Liver (tissue), 3 donors: ENCODE measurements around the gene SYMPK.

Experiments used
- ATF3 ChIP-seq: IDR thresholded peaks from 2 replicates; pipeline ENCODE4 v1.6.1; 2016; ENCODE audit warnings: antibody characterized with exemption
- CTCF ChIP-seq: fragments of 150-350 bp; IDR thresholded peaks from 2 replicates; pipeline ENCODE4 v1.5.1; 2017; ENCODE audit warnings: improper control_type of control experiment, low read depth, low read length; ENCODE audit not compliant: missing input control
- FOXA2 ChIP-seq: IDR thresholded peaks from 2 replicates; pipeline ENCODE4 v1.6.1; 2016; ENCODE audit warnings: antibody characterized with exemption
- GABPA ChIP-seq, 2 donors: IDR thresholded peaks in 1 of 2; conservative IDR thresholded peaks in 1 of 2; 2 replicates each; pipeline ENCODE4 v1.6.1; 2016; ENCODE audit warnings: antibody characterized with exemption in 2 of 2, mild to moderate bottlenecking in 1 of 2, moderate library complexity in 1 of 2
- JUND ChIP-seq, 2 donors: IDR thresholded peaks; 2 replicates each; pipeline ENCODE4 v1.6.1; 2016; ENCODE audit warnings: antibody characterized with exemption in 2 of 2
- MAX ChIP-seq: IDR thresholded peaks from 2 replicates; pipeline ENCODE4 v1.6.1; 2016; ENCODE audit warnings: antibody characterized with exemption
- NR2F2 ChIP-seq: IDR thresholded peaks from 2 replicates; pipeline ENCODE4 v1.6.1; 2016; ENCODE audit warnings: antibody characterized with exemption
- RAD21 ChIP-seq, 2 donors: IDR thresholded peaks; 2 replicates each; pipeline ENCODE4 v1.6.1; 2016; ENCODE audit warnings: antibody characterized with exemption in 2 of 2, mild to moderate bottlenecking in 2 of 2
- REST ChIP-seq: IDR thresholded peaks from 2 replicates; pipeline ENCODE4 v1.6.1; 2016; ENCODE audit warnings: antibody characterized with exemption, mild to moderate bottlenecking
- RXRA ChIP-seq, 2 donors: IDR thresholded peaks; 2 replicates each; pipeline ENCODE4 v1.6.1; 2017 to 2018; ENCODE audit warnings: antibody characterized with exemption in 2 of 2, mild to moderate bottlenecking in 1 of 2
- SP1 ChIP-seq: IDR thresholded peaks from 2 replicates; pipeline ENCODE4 v1.6.1; 2018; ENCODE audit warnings: antibody characterized with exemption, mild to moderate bottlenecking
- TAF1 ChIP-seq: conservative IDR thresholded peaks from 2 replicates; pipeline ENCODE4 v1.6.1; 2016; ENCODE audit warnings: antibody characterized with exemption, mild to moderate bottlenecking
- YY1 ChIP-seq: IDR thresholded peaks from 2 replicates; pipeline ENCODE4 v1.6.1; 2016; ENCODE audit warnings: antibody characterized with exemption, mild to moderate bottlenecking
- ZBTB33 ChIP-seq: IDR thresholded peaks from 2 replicates; pipeline ENCODE4 v1.6.1; 2016; ENCODE audit warnings: antibody characterized with exemption
- donor health status: healthy.
- donor health status: healthy.

- TF ChIP-seq CTCF (no peak), RAD21 (IDR thresholded peaks at IDR 0.05) (no peak), SP1 (no peak), JUND (IDR thresholded peaks at IDR 0.05) (no peak), MAX (no peak), YY1 (no peak), ATF3 (no peak), RXRA (IDR thresholded peaks at IDR 0.05) (no peak), REST (no peak), FOXA2 (no peak), GABPA (IDR thresholded peaks at IDR 0.05 in 1 of 2, conservative IDR thresholded peaks at IDR 0.05 in 1 of 2) (no peak), TAF1 (no peak), ZBTB33 (no peak), NR2F2 (no peak)
These were observed 62.8 kb downstream of the SYMPK start for GRCh38 chr19:45800070-45800553.
